GM12801 (cell line): ENCODE measurements around the gene FAM120C.

Experiments used
- CTCF ChIP-seq: IDR thresholded peaks from one replicate; pipeline ENCODE4 v1.5.1; 2011; ENCODE audit warnings: control low read depth; ENCODE audit not compliant: insufficient read length; ENCODE audit errors: extremely low read depth

The FAM120C gene

DNA sequence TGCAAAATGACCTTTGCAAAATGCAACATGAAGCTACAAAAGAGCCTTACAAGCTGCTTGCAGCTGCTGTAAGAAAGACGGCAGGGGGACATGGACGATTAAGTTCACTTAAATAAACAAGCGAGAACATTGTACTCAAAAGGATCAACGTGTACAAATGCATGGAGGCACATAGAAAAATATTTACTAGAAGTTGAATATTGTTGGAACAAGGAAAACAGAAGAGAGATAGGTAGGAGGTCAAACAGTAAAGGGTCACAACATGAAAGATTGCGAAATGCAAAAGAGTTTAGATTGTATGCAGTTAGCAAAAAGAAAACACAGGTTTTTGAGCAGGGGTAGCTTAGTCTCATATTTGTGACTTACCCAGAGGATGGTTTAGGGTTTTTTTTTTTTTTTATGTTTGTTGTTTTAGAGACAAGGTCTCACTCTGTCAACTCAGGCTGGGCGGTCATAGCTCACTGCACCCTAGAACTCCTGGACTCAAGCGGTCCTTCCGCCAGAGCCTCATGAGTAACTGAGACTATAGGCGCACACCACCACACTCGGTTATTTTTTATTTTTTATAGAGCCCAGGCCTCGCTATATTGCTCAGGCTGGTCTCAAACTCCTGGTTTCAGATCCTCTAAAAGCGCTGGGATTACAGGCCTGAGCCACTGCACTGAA is 137.4 kb downstream of the FAM120C start:
- TF ChIP-seq CTCF: no peak

DNA sequence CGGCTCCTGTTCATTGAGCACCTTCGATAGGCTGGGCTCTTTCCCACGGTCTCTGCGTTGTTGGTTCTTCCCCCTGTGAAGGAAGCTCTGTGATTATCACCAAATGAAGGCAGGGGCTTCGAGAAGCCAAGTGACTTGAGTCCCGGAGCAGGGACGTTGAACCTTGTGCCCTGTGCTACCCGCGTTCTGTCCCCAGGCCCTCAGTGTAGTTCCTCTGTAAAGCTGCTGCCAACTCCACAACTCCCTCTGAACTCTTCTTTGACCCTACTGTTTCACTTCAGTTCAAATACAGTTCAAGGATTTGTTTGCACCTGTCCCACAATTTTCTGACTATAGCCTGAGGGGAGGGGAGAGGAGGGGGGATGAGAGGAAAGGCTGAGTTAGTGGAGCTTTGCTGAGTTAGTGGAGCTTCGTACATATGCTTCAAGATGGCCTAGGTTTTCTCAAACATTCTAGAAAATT is 138.1 kb downstream of the FAM120C start:
- no peak for TF ChIP-seq CTCF

GRCh38 chrX:54044126-54044876 is 138.8 kb downstream of the FAM120C start, which contains the start of gene PHF8:
PHF8 (minus strand) TSS chrX:54044473; CDS start chrX:54042728, 1,745 bp downstream.
- TF ChIP-seq CTCF: no peak

DNA sequence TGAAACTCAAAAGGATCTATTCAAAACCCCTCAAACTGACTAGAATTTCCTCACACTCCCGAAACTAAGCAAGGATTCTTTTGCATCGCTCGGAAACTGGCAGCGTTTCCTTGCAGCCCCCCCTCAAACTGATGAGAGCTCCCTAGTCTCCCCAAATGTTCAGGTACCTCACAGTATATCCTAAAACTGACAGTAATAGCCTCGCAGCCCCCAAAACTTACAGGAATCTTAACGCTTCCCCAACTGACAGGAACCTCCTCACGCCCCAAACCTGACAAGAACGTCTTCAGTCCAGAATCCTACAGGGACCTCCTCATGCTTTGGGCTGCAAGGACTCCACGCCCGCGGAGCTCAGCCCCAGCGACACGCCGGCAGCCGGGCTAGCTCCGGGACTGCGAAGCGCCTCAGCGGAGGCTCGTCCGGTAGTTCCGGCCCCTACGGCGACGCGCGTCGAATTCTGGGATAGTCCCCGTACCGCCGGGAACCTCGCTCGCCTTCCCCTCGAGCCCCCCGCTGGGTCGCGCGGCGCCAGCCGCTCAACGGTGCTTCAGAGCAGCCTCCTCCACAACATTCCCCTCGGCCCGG is 139.4 kb downstream of the FAM120C start:
- TF ChIP-seq CTCF: no peak

DNA sequence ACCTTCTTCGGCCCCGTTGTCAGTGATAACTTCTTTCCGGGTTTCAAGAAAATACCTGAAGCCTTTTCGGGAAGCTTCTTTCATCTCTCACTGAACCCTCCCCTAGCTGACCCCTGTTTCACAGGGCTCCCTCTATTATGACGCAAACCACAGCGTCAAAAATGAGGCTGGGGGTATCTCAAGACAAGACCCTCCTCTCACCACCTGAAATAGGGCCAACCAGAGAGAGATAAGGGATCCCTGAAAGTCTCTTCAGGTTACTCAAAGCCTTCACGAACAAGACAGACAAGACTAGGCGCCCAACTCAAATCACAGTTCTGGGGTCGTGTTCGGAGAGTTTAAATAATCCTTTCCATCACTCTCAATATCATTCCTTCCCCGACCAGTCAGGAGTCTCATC is 140.0 kb downstream of the FAM120C start:
- no peak for TF ChIP-seq CTCF

GRCh38 chrX:54042609-54043021 is 140.4 kb downstream of the FAM120C start:
- TF ChIP-seq CTCF: no peak

DNA sequence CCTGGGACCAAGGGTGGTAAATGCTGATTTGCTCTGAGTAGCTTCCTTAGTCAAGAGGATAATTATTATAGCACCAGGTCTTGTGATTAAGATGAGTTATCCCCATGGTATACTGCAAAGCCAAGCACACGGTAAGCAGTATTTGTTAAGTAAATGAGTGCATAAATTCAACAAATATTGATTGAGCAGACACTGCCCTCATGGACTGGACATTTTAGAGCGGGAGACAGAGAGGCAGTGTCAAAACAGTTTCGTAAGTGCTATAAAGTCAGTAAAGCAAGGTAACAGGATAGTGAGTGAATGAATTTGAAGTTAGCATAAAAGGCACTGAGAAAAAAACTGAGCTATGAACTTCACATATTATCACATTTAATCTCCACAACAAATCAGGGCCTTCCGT is 152.7 kb downstream of the FAM120C start:
- TF ChIP-seq CTCF: no peak
